NCI-H748 treated with DMSO at 0.1 percent for 48 hours (cell line): ENCODE measurements around the gene MSANTD1.
"Not testable (repeated sequence)": the region's sequence is repeated elsewhere in the genome, so short reads cannot be mapped to it uniquely, and the experiment has no call there.

Experiments used
- DNase-seq: peaks from one replicate; lab custom pipeline; 2025; lab: John Stamatoyannopoulos, UW

The MSANTD1 gene

DNA sequence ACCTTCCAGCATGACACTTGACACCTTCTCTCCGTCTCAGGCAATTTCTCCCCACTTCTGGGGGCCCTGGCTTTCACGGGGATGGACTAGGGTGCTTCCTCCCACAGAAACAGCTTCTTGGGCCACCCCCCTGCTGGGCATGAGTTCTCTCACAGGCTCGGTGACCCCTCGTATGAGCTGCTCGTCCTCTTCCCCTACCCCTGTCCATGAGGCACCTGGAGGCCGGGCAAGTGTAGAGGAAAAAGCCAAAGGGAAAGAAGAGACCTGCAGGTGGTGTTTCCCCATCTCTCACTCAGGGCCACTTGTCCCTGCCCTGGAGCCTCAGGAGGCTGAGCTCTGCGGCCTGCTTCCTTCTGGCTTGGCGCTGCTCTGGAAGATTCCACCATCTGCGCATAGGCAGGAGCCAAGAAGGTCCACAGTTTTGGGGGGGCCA, 41.9 kb downstream of the MSANTD1 start:
- no peak for DNase-seq

DNA sequence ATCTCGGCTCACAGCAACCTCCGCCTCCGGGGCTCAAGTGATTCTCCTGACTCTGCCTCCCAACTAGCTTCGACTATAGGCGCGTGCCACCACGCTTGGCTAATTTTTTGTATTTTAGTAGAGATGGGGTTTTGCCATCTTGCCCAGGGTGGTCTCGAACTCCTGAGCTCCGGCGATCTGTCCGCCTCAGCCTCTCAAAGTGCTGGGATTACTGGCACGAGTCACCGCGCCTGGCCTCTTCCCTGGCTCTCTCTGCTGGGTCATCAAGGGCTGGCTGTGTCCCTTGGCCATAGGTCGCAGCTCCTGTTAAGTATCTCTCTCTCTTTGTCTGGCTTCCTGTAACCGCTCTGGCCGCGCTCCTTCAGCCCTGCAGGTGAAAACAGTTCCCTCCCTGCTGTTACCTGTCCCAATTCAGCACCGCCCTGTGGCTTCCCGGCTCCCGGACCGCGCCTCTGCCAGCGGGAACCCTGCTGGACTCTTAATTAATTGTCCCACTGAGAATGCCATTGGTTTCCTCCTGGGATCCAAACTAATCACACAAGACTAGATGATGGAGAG, 42.5 kb downstream of the MSANTD1 start:
- DNase-seq: no peak

DNA sequence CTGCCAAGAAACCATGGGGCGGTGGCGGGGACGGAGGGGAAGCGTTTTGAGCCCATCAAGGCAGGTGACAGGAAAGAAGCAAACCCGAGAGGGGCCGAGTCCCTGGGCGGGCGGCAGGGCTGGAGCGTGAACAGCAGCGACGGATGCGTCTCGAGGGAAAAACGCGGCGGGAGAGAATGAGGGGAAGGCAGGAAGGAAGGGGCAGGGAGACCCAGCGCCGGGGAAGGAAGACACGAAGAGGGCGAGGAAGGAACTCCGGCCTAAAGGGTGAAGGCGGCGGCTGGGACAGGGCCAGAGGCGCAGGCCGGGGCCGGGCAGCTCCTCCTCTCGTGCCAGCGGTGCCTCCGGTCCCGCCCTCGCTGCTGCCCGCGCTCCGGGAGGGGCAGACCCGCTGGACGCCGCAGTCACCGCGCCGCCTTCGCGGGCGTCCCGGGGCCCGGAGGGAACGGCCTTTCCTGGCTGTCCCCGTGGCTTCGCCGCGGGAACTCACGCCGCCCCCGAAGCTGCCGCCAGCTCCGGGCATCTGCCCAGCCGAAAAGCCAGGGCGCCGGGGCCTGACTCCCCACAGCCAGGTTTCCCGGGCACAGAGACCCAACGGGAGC, 43.1 kb downstream of the MSANTD1 start:
- DNase-seq: no peak

DNA sequence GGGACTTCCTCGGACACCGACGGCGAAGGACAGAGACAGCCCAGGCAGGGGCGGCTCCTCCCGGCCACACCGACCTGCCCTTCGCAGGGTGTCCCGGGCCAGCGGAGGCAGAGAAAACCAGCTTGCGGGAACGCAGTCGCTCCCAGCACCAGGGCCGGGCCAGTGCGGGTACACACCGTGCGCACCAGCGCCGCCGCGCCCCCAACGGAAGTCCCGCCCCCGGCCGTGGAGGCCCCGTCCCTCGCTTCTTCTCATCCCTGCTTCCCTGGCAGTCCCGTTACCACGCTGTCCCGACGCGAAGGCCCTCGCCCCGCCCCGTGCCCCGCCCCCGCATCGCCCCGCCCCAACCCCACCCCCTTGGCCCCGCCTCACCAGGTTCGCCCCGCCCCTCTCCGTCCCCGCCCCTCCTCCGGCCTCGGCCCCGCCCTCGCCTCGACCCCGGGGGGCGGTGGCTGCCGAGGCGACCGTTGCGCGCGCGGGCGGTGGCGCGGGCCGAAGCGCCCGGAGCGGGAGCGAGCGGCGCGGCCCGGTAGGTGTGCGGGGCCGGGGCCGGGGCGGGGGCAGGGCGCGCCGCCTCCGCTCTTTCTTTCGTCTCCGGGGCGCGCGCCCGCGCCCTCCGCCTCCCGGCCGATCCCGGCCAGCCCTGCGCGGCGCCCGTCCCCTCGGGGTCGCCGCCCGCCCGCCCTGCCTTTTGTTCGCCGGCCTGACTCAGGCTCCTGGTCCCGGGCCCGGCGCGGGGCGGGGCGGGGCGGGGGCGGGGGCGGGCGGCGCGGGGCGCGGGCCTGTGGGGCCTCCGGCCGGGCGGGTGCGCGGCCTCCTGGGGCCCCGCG, 43.8 kb downstream of the MSANTD1 start, which contains the start of gene RGS12:
TSS of gene RGS12 (plus strand) at position 451 of the 830 bp plus-strand sequence. CDS start 23,150 bp downstream, outside the sequence.
- DNase-seq: no peak

DNA sequence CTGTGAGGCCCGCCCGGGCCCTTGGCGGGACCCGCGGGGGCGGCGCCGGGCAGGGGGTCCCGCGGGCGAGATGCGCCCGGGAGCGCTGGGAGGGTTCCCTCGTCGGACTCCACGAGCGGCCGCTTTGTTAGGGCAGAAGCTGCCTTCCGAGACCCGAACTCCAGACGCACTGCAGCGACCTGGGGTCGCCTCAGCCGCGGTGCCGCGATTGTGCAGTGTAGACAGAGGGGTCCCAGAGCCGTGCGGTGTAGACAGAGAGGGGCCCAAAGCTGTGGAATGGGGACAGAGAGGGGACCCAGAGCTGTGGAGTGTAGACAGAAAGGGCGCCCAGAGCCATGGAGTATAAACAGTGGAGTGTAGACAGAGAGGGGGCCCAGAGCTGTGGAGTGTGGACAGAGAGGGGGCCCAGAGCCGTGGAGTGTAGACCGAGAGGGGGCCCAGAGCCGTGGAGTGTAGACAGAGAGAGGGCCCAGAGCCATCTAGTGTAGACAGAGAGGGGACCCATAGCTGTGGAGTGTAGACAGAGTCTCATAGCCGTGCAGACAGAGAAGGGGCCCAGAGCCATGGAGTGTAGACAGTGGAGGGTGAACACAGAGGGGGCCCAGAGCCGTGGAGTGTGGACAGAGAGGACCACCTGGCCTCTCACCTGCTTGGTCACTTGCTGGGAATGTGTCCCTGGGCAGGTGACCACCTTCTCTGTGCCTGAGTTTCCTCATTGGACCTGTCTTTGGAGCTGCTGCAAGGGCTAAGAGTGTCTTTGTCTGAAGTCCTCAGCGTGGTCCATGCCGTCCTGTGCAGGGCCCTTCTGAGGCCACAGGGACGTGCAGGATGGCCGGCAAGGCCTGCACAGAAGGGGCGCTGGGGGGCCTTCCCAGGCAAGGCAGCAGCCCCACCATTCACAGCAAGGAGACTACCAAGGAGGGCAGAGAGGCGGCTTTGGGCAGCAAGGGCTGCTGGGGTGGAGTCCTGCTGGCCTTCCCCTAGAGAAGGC, 44.7 kb downstream of the MSANTD1 start:
- no peak for DNase-seq

DNA sequence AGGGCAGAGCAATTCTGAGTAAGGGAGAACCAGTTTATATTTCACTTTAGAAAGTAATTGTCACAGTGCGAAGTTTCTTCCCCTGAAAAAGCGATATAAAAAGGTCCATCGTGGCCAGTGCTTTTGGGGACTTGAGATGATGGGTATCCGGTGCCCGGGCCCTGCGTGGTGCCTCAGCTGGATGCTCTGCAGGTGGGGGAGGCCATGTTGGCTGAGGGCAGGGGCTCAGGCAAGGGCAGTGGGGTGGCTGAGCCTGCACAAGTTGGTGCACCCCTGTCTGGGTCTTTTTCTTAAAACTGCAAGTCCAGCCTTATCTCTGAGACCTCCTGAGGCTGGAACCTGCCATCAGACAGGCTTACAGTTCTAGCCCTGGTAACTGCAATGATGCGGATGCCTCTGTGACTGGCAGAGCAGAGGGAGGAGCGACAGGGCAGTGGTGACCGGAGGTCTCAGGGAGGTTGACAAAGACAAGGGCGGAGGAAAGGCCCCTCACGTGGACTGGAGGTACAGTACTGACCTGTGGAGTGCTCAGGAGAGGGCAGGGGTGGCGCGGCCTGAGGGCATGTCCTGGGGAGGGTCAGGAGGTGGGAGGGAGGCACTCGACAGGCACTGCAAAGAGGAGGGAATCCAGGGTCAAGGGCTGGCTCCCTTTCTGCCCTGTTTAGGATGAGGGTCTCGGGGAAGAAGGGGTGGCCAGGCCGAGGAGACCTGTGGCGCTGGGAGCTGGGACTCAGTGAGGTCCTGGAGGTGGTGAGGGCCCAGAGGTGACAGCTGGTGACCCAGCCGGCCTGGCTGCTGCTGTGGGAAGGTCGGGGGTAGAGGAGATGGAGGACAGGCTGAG, 45.7 kb downstream of the MSANTD1 start:
- DNase-seq: no peak

DNA sequence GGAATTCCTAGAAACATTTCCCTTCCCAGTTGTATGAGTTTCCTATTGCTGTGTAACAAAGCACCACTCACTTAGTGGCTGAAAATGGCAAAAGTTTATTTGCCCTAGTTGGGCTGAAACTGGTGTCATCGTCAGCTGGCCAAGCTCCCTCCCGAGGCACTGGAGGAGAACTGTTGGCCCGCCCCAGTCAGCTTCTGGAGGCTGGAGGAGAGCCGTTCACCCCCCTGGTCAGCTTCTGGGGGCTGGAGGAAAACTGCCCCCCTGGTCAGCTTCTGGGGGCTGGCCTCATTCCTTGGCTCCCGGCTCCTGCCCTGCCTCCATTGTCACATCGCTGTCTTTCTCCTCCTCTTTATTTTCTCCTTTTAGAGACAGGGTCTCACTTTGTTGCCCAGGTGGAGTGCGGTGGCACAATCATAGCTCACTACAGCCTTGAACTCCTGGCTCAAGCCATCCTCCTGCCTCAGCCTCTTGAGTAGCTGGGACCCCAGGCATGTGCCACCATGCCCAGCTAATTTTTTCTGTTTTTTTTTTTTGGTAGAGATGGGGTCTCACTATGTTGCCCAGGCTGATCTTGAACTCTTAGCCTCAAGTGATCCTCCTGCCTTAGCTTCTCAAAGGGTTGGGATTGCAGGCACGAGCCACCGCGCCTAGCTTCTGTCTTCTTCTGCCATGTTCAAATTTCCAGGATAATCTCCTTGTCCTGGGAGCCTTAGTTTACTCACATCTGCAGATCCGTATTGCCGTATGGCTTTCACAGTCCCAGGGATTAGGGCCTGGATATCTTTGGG, 47.1 kb downstream of the MSANTD1 start:
- no peak for DNase-seq

DNA sequence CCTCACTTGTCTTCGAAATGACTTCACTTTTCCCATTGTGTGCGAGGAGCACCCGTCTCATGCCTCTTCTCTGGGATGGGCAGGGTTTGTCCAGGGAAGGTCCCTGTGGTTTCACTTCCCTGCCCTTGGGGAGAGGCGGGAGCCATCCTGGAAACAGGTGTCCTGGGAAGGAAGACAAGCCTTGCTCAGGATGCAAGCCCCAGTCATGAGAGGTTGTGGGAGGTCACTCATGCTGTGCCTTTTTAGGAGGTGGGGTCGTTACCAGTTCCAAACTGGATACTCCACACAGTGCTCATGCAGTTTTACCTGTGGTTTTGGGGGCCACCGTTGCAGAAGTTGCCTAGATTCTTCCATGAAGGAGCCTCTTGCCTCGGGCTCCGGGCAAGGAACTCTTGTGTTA, 47.7 kb downstream of the MSANTD1 start:
- no peak for DNase-seq

DNA sequence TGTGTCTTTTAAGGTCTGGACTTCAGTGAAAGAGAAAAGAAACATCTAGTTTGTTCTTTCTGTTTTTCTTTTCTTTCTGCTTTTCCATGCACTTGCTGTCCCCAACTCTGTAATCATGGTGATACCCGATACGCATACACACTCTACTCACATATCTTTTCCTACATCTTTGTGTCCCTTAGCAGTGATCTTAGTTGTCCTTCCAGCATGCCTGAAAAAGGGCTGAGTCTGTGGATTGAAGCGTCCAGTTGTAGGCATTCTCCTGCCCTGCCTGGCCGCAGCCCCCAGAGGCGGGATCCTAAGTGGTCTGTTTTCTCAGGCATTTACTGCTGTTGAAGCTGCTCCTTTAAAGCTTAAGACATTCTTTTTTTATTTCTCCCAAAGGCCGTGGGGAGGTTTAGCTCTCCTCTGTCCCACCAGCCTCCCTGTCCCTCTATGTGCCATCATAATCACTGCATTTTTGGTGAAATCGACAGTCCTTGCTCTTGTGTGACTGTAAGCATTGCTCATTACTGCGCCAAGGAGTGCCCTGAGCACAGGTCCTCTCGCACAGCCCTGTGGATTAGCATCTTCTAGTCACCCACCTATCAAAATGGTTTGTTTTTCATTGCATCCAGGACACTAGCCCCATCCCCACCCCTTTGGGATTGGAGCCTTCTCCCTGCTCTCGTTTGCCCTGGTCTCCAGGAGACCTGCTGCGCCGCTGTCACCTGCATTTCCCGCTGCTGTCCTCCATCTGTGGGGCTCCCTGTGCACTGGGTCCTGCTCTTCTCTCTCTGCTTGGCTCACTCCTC, 48.3 kb downstream of the MSANTD1 start:
- DNase-seq: no peak

DNA sequence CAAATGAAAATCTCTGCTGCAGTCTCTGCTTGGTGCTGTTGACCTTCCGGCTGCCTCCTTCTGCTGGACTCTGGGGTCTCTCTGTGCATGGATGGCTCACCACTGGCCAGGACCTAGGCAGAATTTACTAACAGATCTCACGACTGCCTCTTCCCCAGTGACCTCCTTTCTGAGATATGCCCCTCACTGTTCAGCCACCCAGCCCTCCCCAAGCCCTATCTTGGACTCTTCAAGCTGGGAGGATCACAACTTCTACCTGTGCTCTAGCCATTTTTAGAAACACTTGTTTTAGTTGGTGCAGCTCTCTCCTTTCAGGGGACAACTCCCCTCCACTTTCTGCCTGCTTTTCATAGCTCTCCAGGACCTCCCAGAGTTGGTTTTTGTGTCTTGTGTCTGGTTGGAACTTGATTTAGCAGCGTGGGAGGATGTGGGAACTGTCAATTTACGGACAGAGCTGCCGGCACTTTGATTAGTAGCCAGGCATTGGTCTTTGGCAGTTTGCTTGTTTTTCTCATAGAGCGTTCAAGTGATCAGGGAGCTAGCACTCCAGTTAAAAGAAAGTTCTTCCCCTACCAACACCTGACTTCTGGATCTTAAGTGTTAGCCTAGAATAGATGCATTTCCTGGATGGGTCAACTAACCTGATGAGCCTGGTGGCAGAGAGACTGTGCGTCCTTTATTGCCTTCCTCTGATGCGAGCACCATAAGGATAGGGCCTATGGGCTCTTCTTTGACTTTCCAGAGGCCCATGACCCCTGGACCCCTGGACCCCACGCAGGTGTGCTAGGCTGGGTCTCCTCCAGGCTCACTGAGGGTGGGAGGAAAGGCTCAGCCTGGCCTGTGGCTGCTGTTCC, 50.4 kb downstream of the MSANTD1 start:
- DNase-seq: no peak

DNA sequence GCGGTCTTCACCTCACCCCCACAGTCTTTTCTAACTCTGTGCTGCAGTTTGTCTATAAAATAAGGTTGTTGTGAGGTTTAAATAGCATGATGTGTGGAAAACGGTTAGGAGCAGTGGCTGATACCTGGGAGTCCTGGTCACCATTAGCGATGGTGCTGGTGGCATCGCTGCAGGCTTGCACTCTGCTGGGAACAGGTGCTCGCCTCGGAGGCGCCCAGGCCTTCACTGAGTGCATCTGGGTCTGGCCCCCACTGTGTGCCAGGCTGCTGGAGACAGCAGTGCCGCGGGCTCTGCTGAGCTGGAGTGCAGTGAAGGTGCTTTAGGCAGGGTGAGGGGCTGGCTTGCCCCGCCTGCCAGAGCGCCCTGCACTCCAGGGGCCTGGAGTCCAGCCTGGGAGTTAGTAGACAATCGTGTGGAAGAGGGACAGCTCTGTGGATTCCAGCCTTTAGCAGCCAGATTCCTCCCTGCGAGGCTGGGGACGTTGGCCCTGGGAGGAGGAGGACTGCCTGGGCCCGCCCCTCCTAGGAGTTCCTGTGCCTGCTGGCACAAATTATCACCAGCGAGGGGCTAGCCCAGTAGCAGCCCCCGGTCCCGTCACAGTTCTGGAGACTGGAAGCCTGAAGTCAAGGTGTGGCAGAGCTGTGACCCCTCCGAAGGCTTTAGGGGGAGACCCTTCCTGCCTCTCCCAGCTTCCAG, 51.2 kb downstream of the MSANTD1 start:
- DNase-seq: no peak

DNA sequence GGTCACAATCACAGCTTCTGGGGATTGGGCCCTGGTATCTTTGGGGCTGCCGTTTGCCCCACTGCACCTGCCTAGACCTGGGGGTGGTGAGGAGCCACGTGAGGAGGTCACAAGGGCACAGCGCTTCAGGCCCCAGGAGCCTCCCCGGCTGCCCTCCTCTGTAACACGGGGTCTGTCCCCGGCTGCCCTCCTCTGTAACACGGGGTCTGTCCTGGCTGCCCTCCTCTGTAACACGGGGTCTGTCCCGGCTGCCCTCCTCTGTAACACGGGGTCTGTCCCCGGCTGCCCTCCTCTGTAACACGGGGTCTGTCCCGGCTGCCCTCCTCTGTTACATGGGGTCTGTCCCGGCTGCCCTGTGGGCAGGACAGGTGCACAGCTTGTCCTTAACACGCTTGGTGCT, 51.9 kb downstream of the MSANTD1 start:
- not testable (repeated sequence) for DNase-seq

DNA sequence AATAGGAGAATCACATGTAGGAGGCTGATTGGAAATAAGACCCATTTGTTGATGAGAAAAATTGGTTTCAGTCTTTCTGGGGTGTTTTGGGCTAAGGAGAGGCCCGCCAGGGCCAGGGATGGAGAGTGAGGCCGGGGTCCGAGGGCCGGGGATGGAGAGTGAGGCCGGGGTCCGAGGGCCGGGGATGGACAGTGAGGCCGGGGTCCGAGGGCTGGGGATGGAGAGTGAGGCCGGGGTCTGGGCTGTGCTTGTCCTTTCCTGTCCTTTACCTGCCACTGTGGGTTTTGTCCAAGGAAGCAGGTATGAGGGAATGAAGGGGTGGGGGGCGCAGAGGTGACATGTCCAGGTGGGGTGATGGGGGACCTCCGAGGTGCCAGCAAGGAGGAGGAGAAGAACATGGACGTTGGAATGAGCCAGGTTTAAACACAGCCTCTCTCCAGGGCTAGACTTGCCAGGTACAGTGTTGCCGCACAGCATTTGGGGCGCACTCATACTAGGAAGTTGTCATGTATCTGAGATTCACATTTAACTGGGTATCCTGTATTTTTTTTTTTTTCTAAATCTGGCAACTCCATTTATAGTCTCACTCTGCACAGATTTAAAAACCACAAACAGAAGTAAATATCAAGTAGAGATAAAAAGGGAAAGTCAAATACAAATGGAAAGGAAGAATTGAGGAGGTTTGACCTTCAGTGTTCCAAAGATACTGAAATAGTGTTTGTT, 52.7 kb downstream of the MSANTD1 start:
- no peak for DNase-seq

DNA sequence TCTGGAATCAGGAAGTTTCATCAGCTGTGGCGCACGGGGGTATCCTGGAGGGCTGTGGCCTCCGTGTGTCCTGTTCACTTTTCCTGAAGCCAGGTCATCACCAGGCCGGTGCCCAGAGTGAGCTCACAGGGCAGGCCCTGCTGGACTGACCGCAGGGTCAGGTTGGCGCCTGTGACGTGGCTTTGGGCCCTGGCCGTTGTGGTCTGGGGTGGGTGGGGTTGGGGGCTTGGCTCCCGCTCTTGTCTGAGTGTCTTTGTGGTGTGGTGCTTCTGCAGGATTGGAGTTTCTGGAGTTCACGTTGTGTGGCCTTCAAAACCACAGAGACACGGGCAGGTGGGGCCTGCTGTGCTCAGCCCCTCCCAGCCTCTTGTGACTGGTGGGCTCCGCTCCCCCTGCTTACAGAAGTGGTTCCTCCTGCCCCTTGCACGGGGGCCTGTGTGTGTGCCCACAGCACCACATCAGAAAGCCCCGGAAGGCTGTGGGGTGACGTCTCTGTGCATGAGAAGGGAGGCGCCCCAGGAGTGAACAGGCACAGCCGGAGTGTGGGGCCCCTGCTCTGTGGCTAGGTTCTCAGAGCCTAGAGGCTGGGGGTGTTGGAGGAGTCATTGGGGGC, 53.3 kb downstream of the MSANTD1 start:
- no peak for DNase-seq

DNA sequence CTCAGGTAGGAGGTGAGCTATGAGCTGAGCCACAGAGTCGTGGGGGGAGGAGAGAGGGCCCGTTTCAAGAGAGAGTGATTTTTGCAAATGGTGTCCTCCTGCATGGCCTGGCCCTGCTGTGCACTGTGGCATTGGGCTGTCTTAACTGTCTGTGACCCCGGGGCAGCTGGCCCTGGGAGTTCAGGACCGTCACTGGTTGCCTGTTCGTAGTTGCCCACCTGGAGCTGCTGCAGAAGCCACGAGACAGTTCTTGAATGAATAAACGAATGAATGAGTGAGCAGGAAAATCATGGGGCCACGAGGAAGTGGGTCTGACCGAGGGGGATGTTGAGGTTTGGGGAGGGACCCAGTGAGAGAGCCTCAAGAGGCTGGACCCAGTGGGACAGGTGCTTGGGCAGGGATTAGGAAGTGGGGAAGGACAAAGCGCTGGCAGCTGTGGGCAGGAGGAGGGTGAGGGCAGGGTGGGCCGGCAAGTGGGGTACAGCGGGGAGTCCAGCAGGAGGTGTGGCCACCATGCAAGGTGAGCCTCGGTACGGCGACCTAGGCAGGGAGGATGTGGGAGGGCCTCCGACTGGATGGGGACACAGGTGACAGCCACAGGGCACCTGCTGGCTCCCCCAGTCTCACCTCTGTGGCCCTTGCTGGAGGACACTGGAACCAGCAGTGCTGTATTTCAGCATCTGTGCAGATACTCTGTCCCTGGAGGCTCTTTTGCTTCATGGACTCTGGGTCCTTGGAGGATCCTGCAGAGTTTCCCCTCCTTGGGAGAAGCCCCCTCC, 54.0 kb downstream of the MSANTD1 start:
- no peak for DNase-seq

DNA sequence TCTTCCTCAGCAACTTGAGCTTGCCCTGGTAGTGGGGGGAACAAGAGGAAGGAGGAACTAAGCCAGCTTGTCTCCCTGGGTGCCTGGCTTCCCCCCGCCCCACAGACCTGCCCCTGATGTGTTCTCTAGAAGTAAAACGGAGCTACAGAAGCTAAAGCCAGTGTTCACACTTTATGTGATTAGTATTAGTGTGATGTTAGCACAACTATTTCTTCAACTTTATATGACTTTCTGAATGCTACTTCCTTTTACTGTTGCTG, 54.5 kb downstream of the MSANTD1 start:
- no peak for DNase-seq
